Measurements from ENCODE around the gene ZNF30.
A peak's percentile ranks its signal among the peaks of the same experiment; 100 is the strongest.
"Not testable (repeated sequence)": the region's sequence is repeated elsewhere in the genome, so short reads cannot be mapped to it uniquely, and the experiment has no call there.

Gene ZNF30

DNA sequence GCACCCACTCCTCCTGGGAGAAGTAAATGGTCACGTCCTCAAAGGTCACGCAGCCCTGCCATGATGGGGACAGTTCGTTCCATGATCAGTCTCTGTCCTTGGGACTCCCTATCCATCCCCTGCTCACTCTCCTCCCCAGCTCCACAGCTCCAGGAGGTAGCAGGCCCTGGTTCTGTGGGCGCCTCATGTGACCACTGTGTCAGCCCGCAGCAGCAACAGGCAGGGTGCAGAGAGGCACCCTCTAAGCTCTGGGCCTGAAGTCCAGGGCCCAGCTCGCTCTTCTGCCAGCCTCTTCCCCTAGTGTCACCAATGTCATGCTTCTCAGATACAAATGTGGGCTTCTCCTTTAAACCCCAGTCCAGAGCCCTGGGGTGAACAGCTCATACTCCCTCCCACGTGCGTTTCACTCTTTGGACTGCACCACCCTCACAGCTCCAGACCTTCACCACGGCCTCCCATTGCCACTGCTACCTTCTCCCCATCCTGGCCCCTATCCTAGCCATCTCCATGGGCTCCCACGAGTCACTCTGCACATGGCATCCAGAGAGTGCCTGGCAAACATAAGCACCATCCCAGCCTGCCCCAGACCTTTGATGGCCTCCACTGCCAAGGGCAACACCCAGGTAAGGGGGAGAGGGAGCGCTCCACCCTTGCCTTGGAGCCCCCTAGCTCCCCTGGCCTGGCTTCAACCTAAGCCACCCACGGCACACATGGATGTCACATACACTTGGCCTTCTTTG, 34.4 kb downstream of the ZNF30 start:
- peaks cover 42% of the 10 kb centered on the region for H3K9me3 ChIP-seq (ENCODE audit: control insufficient read depth, low read length)
- H3K4me1 ChIP-seq (ENCODE audit: control insufficient read depth, insufficient read depth, low read length) = peaks cover 8% of the 10 kb centered on the region
- no peaks in the 10 kb centered on the region for H3K27me3 ChIP-seq (replicated peaks; ENCODE audit: control insufficient read depth, insufficient read depth, low read length)
- H3K4me3 ChIP-seq (ENCODE audit: low read length) = no peak overlapping the region
- H3K9ac ChIP-seq (ENCODE audit: low read length) = no peak overlapping the region
- DNase-seq (ENCODE audit: low read depth) = no peak
- H3K36me3 ChIP-seq (ENCODE audit: control insufficient read depth, insufficient read depth, low read length, severe bottlenecking) = peaks cover 36% of the 10 kb centered on the region

DNA sequence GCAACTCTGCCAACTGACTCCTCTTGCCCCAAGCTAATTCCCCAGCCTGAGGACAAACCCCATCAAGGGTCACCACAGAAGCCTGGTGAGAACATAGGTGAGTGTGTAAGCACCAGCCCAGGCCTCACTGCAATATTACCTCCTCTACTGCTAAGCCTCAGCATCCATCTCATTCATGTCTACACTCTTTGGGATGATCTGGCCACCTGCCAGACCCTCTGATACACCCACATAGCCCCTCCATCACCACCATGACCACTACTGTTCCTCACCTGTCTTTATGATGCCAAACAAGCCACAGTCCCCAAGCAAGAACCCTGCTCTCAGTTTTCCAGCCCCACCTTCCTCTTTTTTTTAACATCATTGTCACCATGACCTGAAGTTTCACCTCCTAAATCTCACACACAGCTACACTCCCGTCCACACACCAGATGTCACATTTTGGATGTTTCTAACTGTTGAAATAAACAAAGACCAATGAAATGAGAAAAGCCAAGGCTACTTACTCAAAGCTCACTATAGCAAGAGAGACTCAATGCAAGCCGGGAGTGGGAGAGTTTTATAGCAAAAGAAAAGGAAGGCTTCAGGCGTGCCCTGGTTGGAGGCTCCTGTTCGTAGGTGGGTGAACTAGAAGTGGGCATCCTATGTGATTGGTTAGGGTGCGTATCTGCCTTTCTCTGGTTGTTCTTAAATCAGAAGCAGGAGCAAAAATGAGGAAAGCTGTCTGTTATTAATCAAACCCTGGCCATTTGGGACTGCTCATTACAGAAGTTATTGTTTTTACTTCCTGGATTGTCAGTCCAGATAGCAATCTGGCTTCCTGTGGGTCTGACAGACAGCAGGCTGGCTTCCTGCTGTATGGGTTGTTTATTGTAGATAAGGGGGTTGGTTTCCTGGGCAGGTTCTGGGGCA, 35.3 kb downstream of the ZNF30 start:
- peaks cover 8% of the 10 kb centered on the region for H3K4me1 ChIP-seq (ENCODE audit: control insufficient read depth, insufficient read depth, low read length)
- no peak overlapping the region for H3K9ac ChIP-seq (ENCODE audit: low read length)
- peaks cover 30% of the 10 kb centered on the region for H3K36me3 ChIP-seq (ENCODE audit: control insufficient read depth, insufficient read depth, low read length, severe bottlenecking)
- no peaks in the 10 kb centered on the region for H3K27me3 ChIP-seq (replicated peaks; ENCODE audit: control insufficient read depth, insufficient read depth, low read length)
- no peak for DNase-seq (ENCODE audit: low read depth)
- H3K9me3 ChIP-seq (ENCODE audit: control insufficient read depth, low read length) = peaks cover 33% of the 10 kb centered on the region
- peak overlapping the region; percentile 89 for H3K4me3 ChIP-seq (ENCODE audit: low read length)

GRCh38 chr19:34962687-34963572, 36.2 kb downstream of the ZNF30 start:
- DNase-seq (ENCODE audit: low read depth) = peak; percentile 3
- Histone ChIP-seq H3K27me3 (replicated peaks; ENCODE audit: control insufficient read depth, insufficient read depth, low read length) (no peaks in the 10 kb centered on the region), H3K36me3 (ENCODE audit: control insufficient read depth, insufficient read depth, low read length, severe bottlenecking) (peaks cover 21% of the 10 kb centered on the region), H3K9ac (ENCODE audit: low read length) (peak overlapping the region; percentile 87), H3K4me3 (ENCODE audit: low read length) (peak overlapping the region; percentile 89), H3K9me3 (ENCODE audit: control insufficient read depth, low read length) (peaks cover 29% of the 10 kb centered on the region), H3K4me1 (ENCODE audit: control insufficient read depth, insufficient read depth, low read length) (peaks cover 8% of the 10 kb centered on the region)

- Histone ChIP-seq H3K4me1 (ENCODE audit: control insufficient read depth, insufficient read depth, low read length) (peaks cover 8% of the 10 kb centered on the region), H3K36me3 (ENCODE audit: control insufficient read depth, insufficient read depth, low read length, severe bottlenecking) (peaks cover 13% of the 10 kb centered on the region), H3K4me3 (ENCODE audit: low read length) (peak within 1 kb of the TSS; percentile 89), H3K9ac (ENCODE audit: low read length) (peak within 1 kb of the TSS; percentile 87), H3K9me3 (ENCODE audit: control insufficient read depth, low read length) (peaks cover 21% of the 10 kb centered on the region), H3K27me3 (replicated peaks; ENCODE audit: control insufficient read depth, insufficient read depth, low read length) (no peaks in the 10 kb centered on the region)
- peak; percentile 78 for DNase-seq (ENCODE audit: low read depth)
Observed at GRCh38 chr19:34963573-34964406, 37.1 kb downstream of the ZNF30 start, which contains the start of gene ZNF792. ZNF792 (minus strand) TSS chr19:34964229; CDS start chr19:34963662, 567 bp downstream.

DNA sequence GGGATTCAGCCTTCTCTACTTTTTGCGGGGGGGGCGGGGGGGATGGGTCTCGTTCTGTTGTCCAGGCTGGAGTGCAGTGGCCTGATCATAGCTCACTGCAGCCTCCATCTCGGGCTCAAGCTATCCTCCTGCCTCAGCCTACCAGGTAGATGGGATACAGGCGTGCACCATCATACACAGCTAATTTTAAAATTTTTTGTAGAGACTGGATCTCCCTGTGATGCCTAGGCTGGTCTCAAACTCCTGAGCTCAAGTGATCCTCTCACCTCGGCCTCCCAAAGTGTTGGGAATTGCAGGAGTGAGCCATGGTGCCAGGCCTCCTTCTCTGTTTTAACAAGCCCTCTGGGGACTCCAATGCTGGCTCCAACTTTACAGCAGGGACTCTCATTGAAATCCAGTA, 37.9 kb downstream of the ZNF30 start:
- DNase-seq (ENCODE audit: low read depth) = no peak
- Histone ChIP-seq H3K9me3 (ENCODE audit: control insufficient read depth, low read length) (peaks cover 13% of the 10 kb centered on the region), H3K36me3 (ENCODE audit: control insufficient read depth, insufficient read depth, low read length, severe bottlenecking) (peaks cover 5% of the 10 kb centered on the region), H3K4me1 (ENCODE audit: control insufficient read depth, insufficient read depth, low read length) (peaks cover 8% of the 10 kb centered on the region), H3K9ac (ENCODE audit: low read length) (no peak overlapping the region), H3K4me3 (ENCODE audit: low read length) (no peak overlapping the region), H3K27me3 (replicated peaks; ENCODE audit: control insufficient read depth, insufficient read depth, low read length) (no peaks in the 10 kb centered on the region)

GRCh38 chr19:34965505-34965904, 38.8 kb downstream of the ZNF30 start:
- not testable (repeated sequence) for DNase-seq (ENCODE audit: low read depth); H3K9me3 ChIP-seq (ENCODE audit: control insufficient read depth, low read length)

GRCh38 chr19:34967551-34967950, 40.8 kb downstream of the ZNF30 start:
- H3K27me3 ChIP-seq (replicated peaks; ENCODE audit: control insufficient read depth, insufficient read depth, low read length) = peaks cover 8% of the 10 kb centered on the region
- peaks cover 5% of the 10 kb centered on the region for H3K9me3 ChIP-seq (ENCODE audit: control insufficient read depth, low read length)
- DNase-seq (ENCODE audit: low read depth) = no peak
- no peaks in the 10 kb centered on the region for H3K36me3 ChIP-seq (ENCODE audit: control insufficient read depth, insufficient read depth, low read length, severe bottlenecking)
- no peak overlapping the region for H3K4me3 ChIP-seq (ENCODE audit: low read length)
- no peak overlapping the region for H3K9ac ChIP-seq (ENCODE audit: low read length)
- H3K4me1 ChIP-seq (ENCODE audit: control insufficient read depth, insufficient read depth, low read length) = peaks cover 5% of the 10 kb centered on the region

More at GRCh38 chr19:34965505-34965904, 38.8 kb downstream of the ZNF30 start:
- H3K27me3 ChIP-seq (replicated peaks; ENCODE audit: control insufficient read depth, insufficient read depth, low read length); H3K9ac ChIP-seq (ENCODE audit: low read length); H3K4me3 ChIP-seq (ENCODE audit: low read length); H3K36me3 ChIP-seq (ENCODE audit: control insufficient read depth, insufficient read depth, low read length, severe bottlenecking); H3K4me1 ChIP-seq (ENCODE audit: control insufficient read depth, insufficient read depth, low read length): not testable (repeated sequence)

DNA sequence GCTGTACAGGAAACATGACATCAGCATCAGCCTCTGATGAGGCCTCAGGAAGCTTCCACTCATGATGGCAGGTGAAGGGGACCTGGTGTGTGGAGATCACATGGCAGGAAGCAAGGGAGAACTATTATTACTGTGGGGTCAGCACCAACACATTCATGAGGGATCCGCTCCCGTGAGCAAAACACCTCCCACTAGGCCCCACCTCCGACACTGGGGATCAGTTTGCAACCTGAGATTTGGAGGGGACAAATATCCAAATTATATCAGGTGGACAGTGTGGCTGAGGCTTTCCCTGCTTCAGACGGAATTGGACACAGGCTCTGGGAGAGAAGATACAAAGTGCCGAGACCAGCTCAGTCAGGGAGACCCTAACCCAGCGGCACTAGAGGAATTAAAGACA, 43.0 kb downstream of the ZNF30 start:
- no peak overlapping the region for H3K9ac ChIP-seq (ENCODE audit: low read length)
- peaks cover 10% of the 10 kb centered on the region for H3K27me3 ChIP-seq (replicated peaks; ENCODE audit: control insufficient read depth, insufficient read depth, low read length)
- no peak overlapping the region for H3K4me3 ChIP-seq (ENCODE audit: low read length)
- no peak for DNase-seq (ENCODE audit: low read depth)
- peaks cover 5% of the 10 kb centered on the region for H3K9me3 ChIP-seq (ENCODE audit: control insufficient read depth, low read length)
- H3K4me1 ChIP-seq (ENCODE audit: control insufficient read depth, insufficient read depth, low read length) = peaks cover 8% of the 10 kb centered on the region
- no peaks in the 10 kb centered on the region for H3K36me3 ChIP-seq (ENCODE audit: control insufficient read depth, insufficient read depth, low read length, severe bottlenecking)

DNA sequence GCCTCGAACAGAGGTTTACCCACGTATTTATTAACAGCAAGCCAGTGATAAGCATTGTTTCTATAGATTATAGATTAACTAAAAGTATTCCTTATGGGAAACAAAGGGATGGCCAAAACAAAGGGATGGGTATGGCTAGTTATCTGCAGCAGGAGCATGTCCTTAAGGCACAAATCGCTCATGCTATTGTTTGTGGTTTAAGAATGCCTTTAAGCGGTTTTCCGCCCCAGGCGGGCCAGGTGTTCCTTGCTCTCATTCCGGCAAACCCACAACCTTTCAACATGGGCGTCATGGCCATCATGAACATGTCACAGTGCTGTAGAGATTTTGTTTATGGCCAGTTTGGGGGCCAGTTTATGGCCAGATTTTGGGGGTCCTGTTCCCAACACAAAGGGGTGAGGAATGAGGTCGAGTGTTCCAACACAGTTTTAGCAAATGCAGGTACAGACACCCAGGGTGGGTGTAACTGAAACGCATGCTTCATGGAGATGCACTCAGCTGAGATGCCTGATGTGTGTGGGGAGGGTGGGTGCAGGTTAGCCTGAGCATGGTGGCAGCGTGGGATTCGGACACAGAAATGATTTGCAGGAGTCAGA, 43.6 kb downstream of the ZNF30 start:
- DNase-seq (ENCODE audit: low read depth) = not testable (repeated sequence)

GRCh38 chr19:34972163-34972705, 45.5 kb downstream of the ZNF30 start:
- Histone ChIP-seq H3K27me3 (replicated peaks; ENCODE audit: control insufficient read depth, insufficient read depth, low read length) (peaks cover 10% of the 10 kb centered on the region), H3K4me3 (ENCODE audit: low read length) (no peak overlapping the region), H3K36me3 (ENCODE audit: control insufficient read depth, insufficient read depth, low read length, severe bottlenecking) (no peaks in the 10 kb centered on the region), H3K4me1 (ENCODE audit: control insufficient read depth, insufficient read depth, low read length) (peaks cover 15% of the 10 kb centered on the region), H3K9ac (ENCODE audit: low read length) (no peak overlapping the region), H3K9me3 (ENCODE audit: control insufficient read depth, low read length) (peaks cover 14% of the 10 kb centered on the region)
- no peak for DNase-seq (ENCODE audit: low read depth)

More for the DNA sequence above, 43.6 kb downstream of the ZNF30 start:
- H3K4me3 ChIP-seq (ENCODE audit: low read length); H3K9me3 ChIP-seq (ENCODE audit: control insufficient read depth, low read length); H3K27me3 ChIP-seq (replicated peaks; ENCODE audit: control insufficient read depth, insufficient read depth, low read length); H3K9ac ChIP-seq (ENCODE audit: low read length); H3K36me3 ChIP-seq (ENCODE audit: control insufficient read depth, insufficient read depth, low read length, severe bottlenecking): not testable (repeated sequence)
- peaks cover 12% of the 10 kb centered on the region for H3K4me1 ChIP-seq (ENCODE audit: control insufficient read depth, insufficient read depth, low read length)

All from adipocyte (in vitro differentiated cells).